PC-3 (cell line): ENCODE results near the gene HDAC10. TPM values are rescaled to one million over a fixed set of nuclear protein-coding genes. Genes with fewer than 3 reads are reported as not detected.
A peak's percentile ranks its signal among the peaks of the same experiment; 100 is the strongest.

Experiments used
- ATAC-seq: fragments of 200-7000 bp; cut with Tn5 transposase; 2 replicates; pipeline ENCODE4 v1.9.1; 2020; ENCODE audit warnings: mild to moderate bottlenecking, moderate library complexity
- BruUV-seq: library from RNA; stranded (reverse); fragments of 400-500 nt; replicated peaks from 2 replicates; lab custom pipeline; 2021; lab: Mats Ljungman, UMichigan
- CTCF ChIA-PET: fragments of 300-600 bp; sonication (Branson Sonifier 250); formaldehyde crosslinking; loops from one replicate; lab custom pipeline; 2022; ENCODE audit warnings: antibody characterized with exemption; lab: Charles Lee
- POLR2A ChIA-PET: fragments of 300-600 bp; sonication (Branson Sonifier 250); formaldehyde crosslinking; loops from one replicate; lab custom pipeline; 2022; ENCODE audit warnings: antibody characterized with exemption; ENCODE audit not compliant: unreplicated experiment; lab: Charles Lee
- DNase-seq: peaks from one replicate; pipeline ENCODE4 v3.0.0-alpha.2; 2015
- H2AFZ ChIP-seq: fragments of 300-600 bp; sonication (generic); 2 replicates; pipeline ENCODE4 v1.6.0; 2016; ENCODE audit warnings: antibody characterized with exemption, low read length
- H3F3A ChIP-seq: fragments of 300-600 bp; sonication (generic); one replicate; pipeline ENCODE4 v1.6.0; 2017; ENCODE audit warnings: antibody characterized with exemption, low read length, control low read depth, mild to moderate bottlenecking; ENCODE audit not compliant: unreplicated experiment
- H3K27ac ChIP-seq: fragments of 300-600 bp; sonication (generic); 2 replicates; pipeline ENCODE4 v1.5.1; 2016; ENCODE audit warnings: mild to moderate bottlenecking, low read length
- H3K27me3 ChIP-seq: fragments of 300-600 bp; sonication (generic); 2 replicates; pipeline ENCODE4 v1.6.1; 2016; ENCODE audit warnings: low read length, mixed read lengths
- H3K36me3 ChIP-seq: fragments of 300-600 bp; sonication (generic); 2 replicates; pipeline ENCODE4 v1.6.1; 2016; ENCODE audit warnings: low read depth, mixed run types, low read length, mixed read lengths
- H3K4me1 ChIP-seq: fragments of 300-600 bp; sonication (generic); 2 replicates; pipeline ENCODE4 v1.5.1; 2016; ENCODE audit warnings: low read length; ENCODE audit not compliant: insufficient read depth
- H3K4me2 ChIP-seq: fragments of 300-600 bp; sonication (generic); 2 replicates; pipeline ENCODE4 v1.6.0; 2016; ENCODE audit warnings: low read length
- H3K4me3 ChIP-seq: fragments of 300-600 bp; sonication (generic); 2 replicates; pipeline ENCODE4 v1.5.1; 2016; ENCODE audit warnings: mild to moderate bottlenecking, low read length, mixed read lengths
- H3K79me2 ChIP-seq: fragments of 300-600 bp; sonication (generic); 2 replicates; pipeline ENCODE4 v1.6.1; 2017; ENCODE audit warnings: low read length, mixed read lengths
- H3K9ac ChIP-seq: fragments of 300-600 bp; sonication (generic); 2 replicates; pipeline ENCODE4 v1.6.0; 2016; ENCODE audit warnings: mild to moderate bottlenecking, low read length
- H3K9me2 ChIP-seq: fragments of 300-600 bp; sonication (generic); replicated peaks from 2 replicates; pipeline ENCODE4 v1.6.1; 2016; ENCODE audit warnings: mixed run types, low read length, mixed read lengths
- H3K9me3 ChIP-seq: fragments of 300-600 bp; sonication (generic); 2 replicates; pipeline ENCODE4 v1.6.1; 2016; ENCODE audit warnings: low read length, mixed read lengths
- H4K20me1 ChIP-seq: fragments of 300-600 bp; sonication (generic); 2 replicates; pipeline ENCODE4 v1.6.1; 2016; ENCODE audit warnings: low read length, mixed read lengths
- EZH2 ChIP-seq: fragments of 300-600 bp; sonication (generic); IDR thresholded peaks from one replicate; pipeline ENCODE4 v1.6.1; 2017; ENCODE audit warnings: antibody characterized with exemption, mild to moderate bottlenecking, low read length; ENCODE audit not compliant: unreplicated experiment
- EZH2phosphoT487 ChIP-seq: fragments of 300-600 bp; sonication (generic); IDR thresholded peaks from 2 replicates; pipeline ENCODE4 v1.6.1; 2018; ENCODE audit warnings: mild to moderate bottlenecking, antibody characterized with exemption, low read length, borderline replicate concordance
- intact Hi-C: fragments of 100-400 bp; cut with micrococcal nuclease; formaldehyde crosslinking; loops from 2 replicates; pipeline ENCODE4 v1.9.0; 2023
- total RNA-seq: library from RNA; depleted of rRNA; stranded (reverse); fragments of >200 nt; gene quantifications from 2 replicates; pipeline ENCODE4 v1.2.3, GENCODE V29; 2014
- TF ChIP-seq, protein P1 (sequence below): fragments of 300-600 bp; sonication (generic); conservative IDR thresholded peaks from 2 replicates; pipeline ENCODE4 v1.5.1; 2017; ENCODE audit warnings: antibody characterized with exemption, low read depth, mild to moderate bottlenecking, low read length

HDAC10 gene
- total RNA-seq, 1 experiment from 2014 or later: 25.8 TPM

DNA sequence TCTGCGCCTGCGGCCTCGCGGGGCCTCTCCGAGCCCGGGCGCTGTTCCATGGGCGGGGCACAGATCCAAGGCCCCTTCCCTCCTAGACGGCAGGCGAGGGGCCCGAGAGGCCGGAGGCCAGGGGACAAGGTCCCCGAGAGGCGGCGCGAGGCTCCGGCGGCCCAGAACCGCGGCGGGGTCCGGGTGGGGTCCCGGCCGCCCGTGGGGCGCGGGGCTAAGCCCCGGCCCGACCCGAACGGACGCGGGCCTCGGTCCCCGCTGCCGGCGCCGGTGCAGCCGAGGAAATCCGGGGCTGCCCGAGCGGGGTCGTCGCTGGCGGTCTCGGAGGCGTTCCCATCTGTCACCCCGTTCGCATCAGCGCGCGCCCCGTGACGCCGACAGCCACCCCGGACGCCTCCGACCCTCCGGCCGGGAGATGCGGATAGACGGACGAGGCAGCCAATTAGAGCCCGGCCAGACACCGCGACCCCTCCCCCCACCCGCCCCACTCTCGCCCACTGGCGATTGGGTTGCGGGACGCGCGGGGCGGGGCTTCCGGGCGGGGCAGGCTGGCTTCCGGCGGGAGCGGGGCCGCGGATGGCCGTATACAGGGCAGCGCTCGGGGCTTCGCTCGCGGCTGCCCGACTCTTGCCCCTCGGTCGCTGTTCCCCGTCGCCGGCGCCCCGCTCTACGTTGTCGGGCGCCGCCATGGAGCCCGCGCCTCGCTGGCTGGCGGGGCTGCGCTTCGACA, 50.4 kb downstream of the HDAC10 start, which contains the start of gene SELENOO:
Gene SELENOO (plus strand): TSS at position 551 of the 730 bp plus-strand sequence. CDS start 26 bp downstream, at position 577.
- DNase-seq: peak; percentile 80
- H3K9ac ChIP-seq: peak within 1 kb of the TSS; percentile 73
- no peak for TF ChIP-seq EZH2
- TF ChIP-seq, protein P1, sequence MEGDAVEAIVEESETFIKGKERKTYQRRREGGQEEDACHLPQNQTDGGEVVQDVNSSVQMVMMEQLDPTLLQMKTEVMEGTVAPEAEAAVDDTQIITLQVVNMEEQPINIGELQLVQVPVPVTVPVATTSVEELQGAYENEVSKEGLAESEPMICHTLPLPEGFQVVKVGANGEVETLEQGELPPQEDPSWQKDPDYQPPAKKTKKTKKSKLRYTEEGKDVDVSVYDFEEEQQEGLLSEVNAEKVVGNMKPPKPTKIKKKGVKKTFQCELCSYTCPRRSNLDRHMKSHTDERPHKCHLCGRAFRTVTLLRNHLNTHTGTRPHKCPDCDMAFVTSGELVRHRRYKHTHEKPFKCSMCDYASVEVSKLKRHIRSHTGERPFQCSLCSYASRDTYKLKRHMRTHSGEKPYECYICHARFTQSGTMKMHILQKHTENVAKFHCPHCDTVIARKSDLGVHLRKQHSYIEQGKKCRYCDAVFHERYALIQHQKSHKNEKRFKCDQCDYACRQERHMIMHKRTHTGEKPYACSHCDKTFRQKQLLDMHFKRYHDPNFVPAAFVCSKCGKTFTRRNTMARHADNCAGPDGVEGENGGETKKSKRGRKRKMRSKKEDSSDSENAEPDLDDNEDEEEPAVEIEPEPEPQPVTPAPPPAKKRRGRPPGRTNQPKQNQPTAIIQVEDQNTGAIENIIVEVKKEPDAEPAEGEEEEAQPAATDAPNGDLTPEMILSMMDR: no peak
- TF ChIP-seq EZH2phosphoT487: no peak
- H3K9me2 ChIP-seq: no peaks in the 10 kb centered on the region
- H3K4me1 ChIP-seq: peaks cover 3% of the 10 kb centered on the region
- no peaks in the 10 kb centered on the region for H3K27me3 ChIP-seq
- ChIA-PET POLR2A (no interaction called here), CTCF (no interaction called here)
- no peaks in the 10 kb centered on the region for H3F3A ChIP-seq
- H3K9me3 ChIP-seq: no peaks in the 10 kb centered on the region
- intact Hi-C loops: no loop called here
- H3K36me3 ChIP-seq: no peaks in the 10 kb centered on the region
- no peaks in the 10 kb centered on the region for H4K20me1 ChIP-seq
- H2AFZ ChIP-seq: peak within 1 kb of the TSS; percentile 67; the same call in 1 of the 2 replicates
- peak within 1 kb of the TSS; percentile 89 for H3K4me3 ChIP-seq
- H3K4me2 ChIP-seq: peak within 1 kb of the TSS; percentile 97
- no peak within 1 kb of the TSS for H3K27ac ChIP-seq
- peak; percentile 82 for ATAC-seq
- H3K79me2 ChIP-seq: peaks cover 25% of the 10 kb centered on the region
- no TSS peak for BruUV-seq

DNA sequence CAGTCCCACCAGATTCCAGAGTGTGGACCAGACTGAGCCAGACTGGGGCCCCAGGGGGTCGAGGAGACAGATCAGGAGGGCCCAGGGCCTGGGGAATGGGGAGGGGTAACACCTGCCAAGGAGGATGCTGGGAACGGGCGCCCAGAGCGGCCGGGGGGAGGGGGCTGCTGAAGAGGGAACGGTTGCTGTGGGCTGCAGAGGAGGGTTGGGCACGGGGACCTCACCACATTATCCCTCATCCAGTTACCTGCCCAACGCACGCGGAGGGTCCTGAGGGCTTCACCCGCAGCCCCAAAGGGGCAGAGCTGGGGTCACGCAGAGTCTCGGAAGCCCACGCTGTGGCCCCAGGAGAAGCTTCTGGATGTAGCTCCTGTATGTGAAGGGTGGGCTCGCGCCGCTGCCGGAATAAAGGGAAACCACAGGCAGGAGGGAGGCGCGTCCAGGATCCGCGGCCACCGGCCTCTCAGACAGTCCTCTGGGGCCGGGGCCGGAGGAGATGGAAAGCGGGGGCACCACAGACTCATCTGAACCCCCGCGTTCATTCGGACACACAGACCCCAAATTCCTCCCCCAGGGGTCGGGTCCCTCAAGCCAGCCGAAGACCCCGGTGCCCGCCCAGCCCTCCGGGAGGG, 51.1 kb downstream of the HDAC10 start:
- H3K79me2 ChIP-seq: peaks cover 25% of the 10 kb centered on the region
- no peaks in the 10 kb centered on the region for H3F3A ChIP-seq
- ATAC-seq (peak; percentile 43), DNase-seq (no peak)
- H4K20me1 ChIP-seq: no peaks in the 10 kb centered on the region
- BruUV-seq: no TSS peak
- no peaks in the 10 kb centered on the region for H3K27me3 ChIP-seq
- intact Hi-C loops: no loop called here
- H3K4me3 ChIP-seq: peak overlapping the region; percentile 73
- no peaks in the 10 kb centered on the region for H3K9me3 ChIP-seq
- H3K4me1 ChIP-seq: peaks cover 3% of the 10 kb centered on the region
- H2AFZ ChIP-seq: peak overlapping the region; percentile 67; the same call in 1 of the 2 replicates
- TF ChIP-seq, protein P1: no peak
- TF ChIP-seq EZH2phosphoT487 (no peak), EZH2 (no peak)
- no peaks in the 10 kb centered on the region for H3K9me2 ChIP-seq
- H3K27ac ChIP-seq: no peak overlapping the region
- H3K4me2 ChIP-seq: peak overlapping the region; percentile 87
- no peaks in the 10 kb centered on the region for H3K36me3 ChIP-seq
- CTCF ChIA-PET: no interaction called here
- POLR2A ChIA-PET: no interaction called here
- peak overlapping the region; percentile 73; the same call in 1 of the 2 replicates for H3K9ac ChIP-seq
